ENCODE data around the gene DOHH.
"Not testable (repeated sequence)": the region's sequence is repeated elsewhere in the genome, so short reads cannot be mapped to it uniquely, and the experiment has no call there.

The DOHH gene

DNA sequence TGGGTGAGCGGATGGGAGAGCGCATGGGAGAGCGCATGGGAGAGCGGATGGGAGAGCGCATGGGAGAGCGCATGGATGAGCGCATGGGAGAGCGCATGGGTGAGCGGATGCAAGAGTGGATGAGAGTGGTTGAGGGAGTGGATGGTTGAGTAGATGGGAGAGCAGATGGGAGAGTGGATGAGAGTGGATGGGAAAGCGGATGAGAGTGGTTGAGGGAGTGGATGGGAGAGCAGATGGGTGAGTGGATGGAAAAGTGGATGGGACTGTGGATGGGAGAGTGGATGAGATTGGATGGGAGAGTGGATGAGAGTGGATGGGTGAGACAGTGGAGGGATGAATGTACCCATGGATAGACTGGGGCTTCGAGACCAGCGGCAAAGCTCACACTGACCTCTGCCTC lies 29.9 kb upstream of the DOHH start:
- H3K27me3 ChIP-seq (ENCODE audit: insufficient read depth, low read length): no peaks in the 10 kb centered on the region

DNA sequence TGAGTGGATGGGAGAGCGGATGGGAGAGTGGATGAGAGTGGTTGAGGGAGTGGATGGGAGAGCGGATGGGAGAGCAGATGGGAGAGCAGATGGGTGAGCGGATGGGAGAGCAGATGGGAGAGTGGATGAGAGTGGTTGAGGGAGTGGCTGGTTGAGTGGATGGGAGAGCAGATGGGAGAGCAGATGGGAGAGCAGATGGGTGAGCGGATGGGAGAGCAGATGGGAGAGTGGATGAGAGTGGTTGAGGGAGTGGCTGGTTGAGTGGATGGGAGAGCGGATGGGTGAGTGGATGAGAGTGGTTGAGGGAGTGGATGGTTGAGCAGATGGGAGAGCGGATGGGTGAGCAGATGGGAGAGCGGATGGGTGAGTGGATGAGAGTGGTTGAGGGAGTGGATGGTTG lies 28.8 kb upstream of the DOHH start:
- H3F3A ChIP-seq (ENCODE audit: insufficient read depth, low read length); H3K79me2 ChIP-seq (ENCODE audit: insufficient read depth, low read length); H3K27me3 ChIP-seq (ENCODE audit: insufficient read depth, low read length); H3K27ac ChIP-seq (ENCODE audit: low read depth, low read length, poor library complexity, severe bottlenecking); H3K4me3 ChIP-seq (ENCODE audit: low read depth, low read length, poor library complexity, severe bottlenecking); H3K9me2 ChIP-seq (ENCODE audit: low read depth, low read length); H3K4me1 ChIP-seq (ENCODE audit: insufficient read depth, low read length, severe bottlenecking); H2AFZ ChIP-seq (ENCODE audit: low read length); H3K4me2 ChIP-seq (ENCODE audit: low read length); H4K20me1 ChIP-seq (ENCODE audit: insufficient read depth, low read length); H3K9me3 ChIP-seq (ENCODE audit: low read length); H3K9ac ChIP-seq (ENCODE audit: low read length): not testable (repeated sequence)
- H3K36me3 ChIP-seq (ENCODE audit: insufficient read depth, low read length): peaks cover 58% of the 10 kb centered on the region

More for the DNA sequence above, 29.9 kb upstream of the DOHH start:
- Histone ChIP-seq H3K9ac (ENCODE audit: low read length) (no peak overlapping the region), H3F3A (ENCODE audit: insufficient read depth, low read length) (no peaks in the 10 kb centered on the region), H3K4me2 (ENCODE audit: low read length) (no peak overlapping the region), H4K20me1 (ENCODE audit: insufficient read depth, low read length) (no peaks in the 10 kb centered on the region), H3K9me2 (ENCODE audit: low read depth, low read length) (no peaks in the 10 kb centered on the region), H3K4me3 (ENCODE audit: low read depth, low read length, poor library complexity, severe bottlenecking) (no peak overlapping the region), H3K4me1 (ENCODE audit: insufficient read depth, low read length, severe bottlenecking) (no peaks in the 10 kb centered on the region), H3K36me3 (ENCODE audit: insufficient read depth, low read length) (peaks cover 63% of the 10 kb centered on the region), H3K9me3 (ENCODE audit: low read length) (no peaks in the 10 kb centered on the region), H3K27ac (ENCODE audit: low read depth, low read length, poor library complexity, severe bottlenecking) (no peak overlapping the region), H2AFZ (ENCODE audit: low read length) (no peak overlapping the region), H3K79me2 (ENCODE audit: insufficient read depth, low read length) (no peaks in the 10 kb centered on the region)
- TF ChIP-seq, protein P1, sequence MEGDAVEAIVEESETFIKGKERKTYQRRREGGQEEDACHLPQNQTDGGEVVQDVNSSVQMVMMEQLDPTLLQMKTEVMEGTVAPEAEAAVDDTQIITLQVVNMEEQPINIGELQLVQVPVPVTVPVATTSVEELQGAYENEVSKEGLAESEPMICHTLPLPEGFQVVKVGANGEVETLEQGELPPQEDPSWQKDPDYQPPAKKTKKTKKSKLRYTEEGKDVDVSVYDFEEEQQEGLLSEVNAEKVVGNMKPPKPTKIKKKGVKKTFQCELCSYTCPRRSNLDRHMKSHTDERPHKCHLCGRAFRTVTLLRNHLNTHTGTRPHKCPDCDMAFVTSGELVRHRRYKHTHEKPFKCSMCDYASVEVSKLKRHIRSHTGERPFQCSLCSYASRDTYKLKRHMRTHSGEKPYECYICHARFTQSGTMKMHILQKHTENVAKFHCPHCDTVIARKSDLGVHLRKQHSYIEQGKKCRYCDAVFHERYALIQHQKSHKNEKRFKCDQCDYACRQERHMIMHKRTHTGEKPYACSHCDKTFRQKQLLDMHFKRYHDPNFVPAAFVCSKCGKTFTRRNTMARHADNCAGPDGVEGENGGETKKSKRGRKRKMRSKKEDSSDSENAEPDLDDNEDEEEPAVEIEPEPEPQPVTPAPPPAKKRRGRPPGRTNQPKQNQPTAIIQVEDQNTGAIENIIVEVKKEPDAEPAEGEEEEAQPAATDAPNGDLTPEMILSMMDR (IDR thresholded peaks at IDR 0.05; ENCODE audit: low read length): no peak
- no peak for TF ChIP-seq EZH2 (IDR thresholded peaks at IDR 0.05; ENCODE audit: borderline replicate concordance, low read length)

DNA sequence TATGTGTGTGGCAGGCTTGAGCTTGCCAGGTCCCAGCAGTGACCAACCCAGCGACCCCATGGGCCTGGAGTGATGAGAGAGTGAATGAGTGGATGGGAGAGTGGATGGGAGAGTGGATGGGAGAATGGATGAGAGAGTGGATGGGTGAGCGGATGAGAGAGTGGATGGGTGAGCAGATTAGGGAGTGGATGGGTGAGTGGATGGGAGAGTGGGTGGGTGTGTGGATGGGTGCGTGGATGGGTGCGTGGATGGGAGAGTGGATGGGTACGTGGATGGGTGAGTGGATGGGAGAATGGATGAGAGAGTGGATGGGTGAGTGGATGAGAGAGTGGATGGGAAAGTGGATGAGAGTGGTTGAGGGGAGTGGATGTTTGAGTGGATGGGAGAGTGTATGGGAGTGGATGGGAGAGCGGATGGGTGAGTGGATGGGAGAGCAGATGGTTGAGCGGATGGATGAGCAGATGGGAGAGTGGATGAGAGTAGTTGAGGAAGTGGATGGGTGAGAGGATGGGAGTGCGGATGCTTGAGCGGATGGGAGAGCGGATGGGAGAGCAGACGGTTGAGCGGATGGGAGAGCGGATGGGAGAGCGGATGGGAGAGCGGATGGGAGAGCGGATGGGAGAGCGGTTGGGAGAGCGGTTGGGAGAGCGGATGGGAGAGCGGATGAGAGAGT lies 28.2 kb upstream of the DOHH start:
- Histone ChIP-seq H3K4me1 (ENCODE audit: insufficient read depth, low read length, severe bottlenecking) (no peaks in the 10 kb centered on the region), H2AFZ (ENCODE audit: low read length) (no peak overlapping the region), H3K9ac (ENCODE audit: low read length) (no peak overlapping the region), H3K9me2 (ENCODE audit: low read depth, low read length) (no peaks in the 10 kb centered on the region), H3K9me3 (ENCODE audit: low read length) (no peaks in the 10 kb centered on the region), H3F3A (ENCODE audit: insufficient read depth, low read length) (no peaks in the 10 kb centered on the region), H3K4me2 (ENCODE audit: low read length) (no peak overlapping the region), H3K27me3 (ENCODE audit: insufficient read depth, low read length) (no peaks in the 10 kb centered on the region), H3K79me2 (ENCODE audit: insufficient read depth, low read length) (no peaks in the 10 kb centered on the region), H3K36me3 (ENCODE audit: insufficient read depth, low read length) (peaks cover 59% of the 10 kb centered on the region), H4K20me1 (ENCODE audit: insufficient read depth, low read length) (no peaks in the 10 kb centered on the region), H3K27ac (ENCODE audit: low read depth, low read length, poor library complexity, severe bottlenecking) (no peak overlapping the region), H3K4me3 (ENCODE audit: low read depth, low read length, poor library complexity, severe bottlenecking) (no peak overlapping the region)
- TF ChIP-seq EZH2 (IDR thresholded peaks at IDR 0.05; ENCODE audit: borderline replicate concordance, low read length): no peak
- TF ChIP-seq, protein P1 (IDR thresholded peaks at IDR 0.05; ENCODE audit: low read length): no peak

DNA sequence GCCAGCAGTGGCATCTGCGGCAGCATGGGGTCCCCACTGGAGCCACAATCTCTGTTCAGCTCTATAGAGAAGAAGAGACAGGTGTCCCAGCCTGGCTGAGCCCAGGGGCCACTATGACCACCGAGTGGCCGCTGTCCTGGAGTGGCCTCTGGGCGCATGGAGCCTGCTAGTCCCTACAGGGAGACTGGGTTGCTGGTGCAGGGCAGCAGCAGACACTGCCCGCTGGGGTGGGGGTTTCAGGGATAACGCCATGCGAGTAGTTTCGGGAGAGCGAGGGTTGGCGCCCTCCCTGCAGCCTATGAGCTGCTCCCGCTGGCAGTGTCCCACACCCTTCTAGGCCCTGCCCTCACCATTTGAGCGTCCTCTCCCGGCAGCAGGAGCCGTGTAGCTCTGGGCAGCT lies 27.6 kb upstream of the DOHH start:
- Histone ChIP-seq H4K20me1 (ENCODE audit: insufficient read depth, low read length) (no peaks in the 10 kb centered on the region), H3F3A (ENCODE audit: insufficient read depth, low read length) (no peaks in the 10 kb centered on the region), H3K4me3 (ENCODE audit: low read depth, low read length, poor library complexity, severe bottlenecking) (no peak overlapping the region), H3K79me2 (ENCODE audit: insufficient read depth, low read length) (no peaks in the 10 kb centered on the region), H3K9me2 (ENCODE audit: low read depth, low read length) (no peaks in the 10 kb centered on the region), H3K4me2 (ENCODE audit: low read length) (no peak overlapping the region), H3K9ac (ENCODE audit: low read length) (no peak overlapping the region), H3K27me3 (ENCODE audit: insufficient read depth, low read length) (no peaks in the 10 kb centered on the region), H3K36me3 (ENCODE audit: insufficient read depth, low read length) (peaks cover 53% of the 10 kb centered on the region), H3K27ac (ENCODE audit: low read depth, low read length, poor library complexity, severe bottlenecking) (no peak overlapping the region), H3K9me3 (ENCODE audit: low read length) (no peaks in the 10 kb centered on the region), H2AFZ (ENCODE audit: low read length) (no peak overlapping the region), H3K4me1 (ENCODE audit: insufficient read depth, low read length, severe bottlenecking) (no peaks in the 10 kb centered on the region)
- TF ChIP-seq EZH2 (IDR thresholded peaks at IDR 0.05; ENCODE audit: borderline replicate concordance, low read length): no peak
- TF ChIP-seq, protein P1 (IDR thresholded peaks at IDR 0.05; ENCODE audit: low read length): no peak
